Brain microvascular endothelial cell (primary cell): Measurements from ENCODE around the gene SRSF6.

Experiments used
- DNase-seq: peaks from one replicate; pipeline ENCODE4 v3.0.0-alpha.2; 2020
- H3K27ac ChIP-seq: fragments of 250-450 bp; sonication (Bioruptor Pico); 2 replicates; pipeline ENCODE4 v1.5.1; 2020; ENCODE audit warnings: mild to moderate bottlenecking, moderate library complexity
- H3K27me3 ChIP-seq: fragments of 250-450 bp; sonication (Bioruptor Pico); replicated peaks from 2 replicates; pipeline ENCODE4 v1.5.1; 2020; ENCODE audit warnings: mild to moderate bottlenecking
- H3K36me3 ChIP-seq: fragments of 250-450 bp; sonication (Bioruptor Pico); replicated peaks from 2 replicates; pipeline ENCODE4 v1.5.1; 2020; ENCODE audit warnings: mild to moderate bottlenecking
- H3K4me3 ChIP-seq: 2 replicates; pipeline ENCODE4 v1.5.1; 2011; ENCODE audit warnings: low read depth, mild to moderate bottlenecking, control low read depth, low read length, moderate library complexity
- CTCF ChIP-seq: IDR thresholded peaks from 2 replicates; pipeline ENCODE4 v1.5.1; 2011; ENCODE audit warnings: low read depth, mild to moderate bottlenecking, moderate library complexity, low read length, control low read depth, inconsistent platforms; ENCODE audit errors: missing control alignments
- in situ Hi-C: cut with HindIII; loops from 2 replicates; pipeline ENCODE4 v1.10.0; 2017; ENCODE audit warnings: low sequenced_read_pairs, low pct_ligation_motif_present

Gene SRSF6

GRCh38 chr20:43461894-43462659, 4.4 kb downstream of the SRSF6 start:
- TF ChIP-seq CTCF, result no peak

GRCh38 chr20:43462660-43463526, 5.2 kb downstream of the SRSF6 start:
- no peak for TF ChIP-seq CTCF
- H3K27me3 ChIP-seq, result no peaks in the 10 kb centered on the region
- H3K27ac ChIP-seq, result no peak overlapping the region
- DNase-seq, result no peak
- H3K4me3 ChIP-seq, result no peak overlapping the region
- in situ Hi-C loops, result no loop called here
- H3K36me3 ChIP-seq, result peaks cover 78% of the 10 kb centered on the region

More at GRCh38 chr20:43461894-43462659, 4.4 kb downstream of the SRSF6 start:
- H3K36me3 ChIP-seq, result peaks cover 78% of the 10 kb centered on the region
- in situ Hi-C loops, result no loop called here
- no peaks in the 10 kb centered on the region for H3K27me3 ChIP-seq
- no peak for DNase-seq
- H3K4me3 ChIP-seq, result no peak overlapping the region
- H3K27ac ChIP-seq, result no peak overlapping the region

GRCh38 chr20:43463527-43464218, 6.0 kb downstream of the SRSF6 start:
- TF ChIP-seq CTCF, result no peak
- Histone ChIP-seq H3K27ac (no peak overlapping the region), H3K36me3 (peaks cover 77% of the 10 kb centered on the region), H3K4me3 (no peak overlapping the region), H3K27me3 (no peaks in the 10 kb centered on the region)
- in situ Hi-C loops, result no loop called here
- no peak for DNase-seq

GRCh38 chr20:43464219-43464790, 6.6 kb downstream of the SRSF6 start:
- TF ChIP-seq CTCF, result no peak
- H3K4me3 ChIP-seq, result no peak overlapping the region
- no peak overlapping the region for H3K27ac ChIP-seq
- DNase-seq, result no peak
- H3K36me3 ChIP-seq, result peaks cover 76% of the 10 kb centered on the region
- in situ Hi-C loops, result no loop called here
- no peaks in the 10 kb centered on the region for H3K27me3 ChIP-seq

GRCh38 chr20:43465625-43465943, 7.9 kb downstream of the SRSF6 start:
- TF ChIP-seq CTCF, result no peak
- in situ Hi-C loops, result no loop called here
- no peak for DNase-seq
- Histone ChIP-seq H3K27ac (no peak overlapping the region), H3K27me3 (no peaks in the 10 kb centered on the region), H3K4me3 (no peak overlapping the region), H3K36me3 (peaks cover 67% of the 10 kb centered on the region)
